NCI-H446 treated with DMSO at 0.1 percent for 48 hours (cell line): Measurements from ENCODE around the gene GTSF1L.

Source experiments
- DNase-seq: peaks from one replicate; lab custom pipeline; 2025; lab: John Stamatoyannopoulos, UW

The GTSF1L gene

DNA sequence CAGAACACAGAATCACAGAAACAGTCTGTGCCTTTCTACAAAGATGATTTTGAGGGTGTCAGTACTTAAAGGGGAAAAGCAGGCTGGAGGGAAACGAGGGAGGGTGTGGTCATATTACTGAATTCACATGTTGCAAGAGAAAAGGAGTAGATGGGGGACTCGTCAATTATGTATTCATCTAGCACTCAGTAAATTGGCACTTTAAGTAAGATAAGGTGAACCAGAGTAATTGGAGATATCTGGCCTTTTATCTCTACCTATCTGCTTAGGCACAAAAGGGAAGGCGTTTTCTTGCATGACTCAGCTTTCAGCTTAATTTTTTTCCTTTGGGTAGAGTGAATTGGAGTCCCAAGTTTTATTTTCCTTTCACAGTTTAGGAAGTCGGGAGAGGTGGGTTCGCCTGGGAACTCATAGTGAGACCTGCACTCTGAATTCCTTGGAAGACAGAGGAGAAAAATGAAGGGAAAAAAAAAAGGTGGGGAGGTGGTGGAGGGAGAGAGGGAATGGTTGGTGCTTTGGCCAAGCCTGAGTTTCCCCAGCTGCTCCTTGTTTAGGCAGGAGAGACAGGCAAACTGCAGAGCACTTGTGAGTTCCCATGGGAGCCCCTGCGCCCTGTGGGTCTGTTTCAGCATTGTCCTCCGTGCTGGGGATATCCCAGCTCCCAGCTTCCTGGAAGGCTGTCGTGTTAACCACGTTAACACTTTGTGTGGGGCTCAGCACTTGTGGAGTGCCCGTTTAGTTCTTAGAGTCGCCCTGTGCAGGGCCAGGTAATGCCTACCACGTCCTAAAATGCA is 19.7 kb upstream of the GTSF1L start:
- DNase-seq = no peak

DNA sequence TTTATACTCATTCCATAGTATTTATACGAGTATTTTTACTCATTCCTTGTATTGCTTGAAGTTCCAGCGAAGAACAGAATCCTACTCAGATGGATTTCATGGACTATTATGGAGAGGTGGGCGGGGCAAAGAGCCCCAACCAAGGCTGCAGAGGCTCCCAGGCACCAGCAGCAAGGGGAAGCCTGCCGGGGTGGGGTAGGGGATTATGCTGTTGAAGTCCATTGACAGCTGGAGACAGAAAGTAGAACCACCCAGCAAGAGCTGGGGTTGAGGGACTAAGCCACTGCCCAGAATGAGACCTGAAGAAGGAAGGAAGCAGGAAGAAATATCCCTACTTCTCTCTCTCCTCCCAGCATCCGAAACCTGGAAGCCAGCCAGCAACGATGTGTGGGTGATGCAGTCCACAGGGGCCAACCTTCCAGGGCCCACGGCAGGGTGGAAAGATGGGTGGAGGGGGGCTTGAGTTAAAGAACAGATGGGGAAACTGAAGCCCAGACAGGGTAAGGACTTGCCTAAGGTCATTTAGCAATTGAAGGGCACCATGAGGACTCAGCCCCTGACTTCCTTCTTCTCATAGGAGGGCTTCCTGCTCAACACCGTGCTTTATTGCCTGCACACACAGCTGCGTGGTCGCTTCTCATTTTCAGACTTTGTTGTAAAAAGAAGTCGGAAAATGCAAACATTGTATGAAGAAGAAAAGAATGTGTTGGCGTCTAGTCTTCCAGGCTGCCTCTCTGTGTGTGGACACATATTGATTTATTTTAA is 18.3 kb upstream of the GTSF1L start:
- no peak for DNase-seq

DNA sequence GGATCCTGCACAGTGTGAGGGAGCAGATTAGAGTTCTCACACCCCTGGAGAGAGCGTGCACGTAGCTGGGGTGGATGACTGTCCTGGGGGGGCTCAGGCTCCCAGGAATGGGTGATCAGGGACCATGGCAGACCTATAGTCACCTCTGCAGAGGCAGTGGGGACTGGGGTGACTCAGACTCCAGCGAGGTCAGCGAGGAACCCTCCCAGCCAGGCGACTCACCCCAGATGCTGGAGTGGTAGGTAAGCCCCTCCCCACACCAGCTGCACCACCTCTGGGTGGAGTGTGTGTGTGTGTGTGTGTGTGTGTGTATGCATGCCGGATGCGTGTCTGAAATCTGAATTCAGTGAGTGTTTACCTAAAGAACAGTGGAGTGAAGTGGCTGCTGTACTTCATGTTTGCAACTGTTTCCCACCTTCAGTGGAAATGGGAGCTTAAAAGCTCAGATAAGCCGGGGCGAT is 17.4 kb upstream of the GTSF1L start:
- DNase-seq = no peak

DNA sequence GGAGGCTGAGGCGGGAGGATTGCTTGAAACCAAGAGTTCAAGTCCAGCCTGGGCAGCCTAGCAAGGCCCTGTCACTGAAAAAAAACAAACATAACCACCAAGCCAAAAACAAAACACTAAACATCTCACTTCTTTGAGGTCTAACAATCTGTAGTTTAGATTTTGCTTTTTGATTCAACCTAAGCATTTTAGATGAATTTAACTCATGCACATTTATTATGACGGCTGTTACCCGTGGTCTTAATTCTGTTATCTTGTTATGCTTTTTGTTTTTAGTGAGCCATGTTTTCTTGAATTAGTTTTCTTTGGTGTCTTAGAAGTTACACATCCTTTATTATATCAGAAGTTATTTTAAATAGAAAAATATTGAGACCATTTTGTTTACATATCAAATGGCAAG is 13.8 kb upstream of the GTSF1L start:
- DNase-seq = no peak

DNA sequence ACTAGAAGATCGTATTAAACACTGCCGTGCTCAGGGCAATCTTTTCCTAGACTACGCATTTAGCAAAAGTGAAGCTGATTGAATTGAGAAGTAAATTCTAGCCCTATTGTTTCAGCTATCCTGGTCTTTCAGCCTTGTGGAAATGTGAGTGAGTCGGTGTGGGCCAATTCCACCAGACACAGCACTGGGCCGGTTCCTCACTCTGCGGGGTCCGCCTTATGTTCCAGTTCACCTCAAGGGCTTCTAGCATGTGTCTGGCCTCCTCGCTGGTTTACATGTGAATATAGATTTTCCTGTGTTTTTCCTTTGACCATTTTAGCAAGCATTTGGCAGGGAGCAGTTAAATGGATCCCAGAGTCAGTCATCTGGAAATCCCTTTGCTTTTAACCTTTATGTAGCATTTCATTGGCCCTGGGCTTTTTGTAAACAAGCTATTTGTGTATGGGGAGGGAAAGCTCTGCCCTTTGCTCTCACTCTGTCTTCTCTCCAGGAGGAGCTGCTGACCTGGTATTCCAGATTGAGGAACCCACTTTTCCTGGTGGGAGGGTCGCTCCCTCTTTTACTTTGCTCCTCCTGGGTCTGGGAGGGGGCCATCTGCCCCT is 12.4 kb upstream of the GTSF1L start:
- DNase-seq = no peak

DNA sequence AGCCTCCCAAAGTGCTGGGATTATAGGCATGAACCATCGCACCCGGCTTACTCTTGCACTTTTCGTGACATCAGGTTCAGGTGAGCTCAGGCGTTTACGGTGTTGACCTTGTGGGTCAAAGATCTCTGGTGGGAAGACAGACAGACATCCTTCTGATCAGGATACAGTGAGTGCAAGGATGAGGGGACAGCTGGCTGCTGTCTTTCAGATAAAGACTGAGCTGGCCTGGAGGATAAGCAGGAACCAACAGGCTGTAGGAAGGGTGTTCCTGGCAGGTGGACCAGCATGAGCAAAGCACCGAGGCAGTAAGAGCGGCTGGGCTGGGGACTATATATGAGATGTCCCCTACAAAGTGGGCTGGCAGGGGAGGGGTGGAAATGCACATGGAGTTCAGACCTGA is 11.1 kb upstream of the GTSF1L start:
- DNase-seq = no peak

DNA sequence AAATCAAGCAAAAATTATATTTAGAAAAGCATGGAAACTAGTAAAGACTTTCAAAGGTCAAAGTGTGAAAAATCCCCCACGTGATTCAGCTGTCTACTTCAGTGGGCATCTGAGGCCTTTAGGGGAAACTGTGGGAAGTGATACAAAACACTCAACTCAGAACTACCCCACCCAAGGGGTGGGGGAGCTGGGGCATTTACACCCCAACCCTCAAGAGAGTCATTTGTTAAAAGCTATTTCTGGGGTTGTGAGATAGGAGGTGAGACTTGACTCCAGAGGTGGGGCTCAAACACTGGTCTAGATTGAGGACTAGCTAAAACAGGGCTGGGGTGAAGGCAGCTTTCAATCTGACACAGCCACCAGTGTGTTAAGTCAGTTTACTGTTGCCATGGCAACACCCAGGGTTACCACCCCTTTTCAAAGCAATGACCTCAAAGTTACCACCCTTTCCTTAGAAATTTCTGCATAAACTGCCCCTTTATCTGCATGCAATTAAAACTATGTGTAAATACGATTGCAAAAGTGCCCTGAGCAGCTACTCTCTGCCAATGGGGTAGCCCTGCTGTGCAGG is 9.9 kb upstream of the GTSF1L start:
- no peak for DNase-seq

DNA sequence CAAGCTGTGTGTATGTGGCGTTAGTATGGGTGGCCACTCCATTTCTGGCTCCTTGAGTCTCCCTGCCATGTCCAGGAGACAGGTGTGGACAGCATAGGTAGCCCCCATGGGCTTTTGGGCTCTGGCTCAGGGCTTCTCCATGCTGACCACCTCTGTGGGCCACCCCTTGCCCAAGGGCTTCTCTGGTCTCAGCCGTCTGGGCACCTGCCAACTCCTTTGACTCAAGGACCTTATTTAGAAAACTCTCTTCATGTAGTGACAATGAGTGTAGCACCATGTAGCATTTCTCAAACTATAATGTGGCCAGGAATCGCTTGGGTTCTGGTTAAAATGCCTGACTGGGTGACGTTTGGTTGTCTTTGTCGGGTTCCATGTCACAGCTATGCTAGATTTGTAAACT is 5.1 kb upstream of the GTSF1L start:
- DNase-seq = no peak

DNA sequence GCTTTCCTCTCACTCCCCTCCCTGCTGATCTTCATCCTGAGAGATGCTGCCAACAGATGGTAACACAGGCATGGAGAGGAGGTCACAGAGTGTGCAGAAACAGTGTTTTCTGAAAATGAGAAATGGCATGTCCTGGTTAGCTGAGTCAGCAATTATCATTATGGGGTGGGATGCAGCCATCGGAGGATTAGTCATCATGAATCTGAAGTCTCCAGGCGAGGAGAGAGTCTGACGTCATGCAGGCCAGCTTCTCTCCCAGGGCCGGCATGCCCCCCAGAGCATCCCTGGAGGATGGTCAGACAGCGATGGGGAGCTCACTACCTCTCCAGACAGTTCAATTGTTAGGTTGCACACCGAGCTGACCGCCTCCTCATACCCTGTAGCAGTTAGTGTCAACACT is 4.7 kb upstream of the GTSF1L start:
- no peak for DNase-seq

DNA sequence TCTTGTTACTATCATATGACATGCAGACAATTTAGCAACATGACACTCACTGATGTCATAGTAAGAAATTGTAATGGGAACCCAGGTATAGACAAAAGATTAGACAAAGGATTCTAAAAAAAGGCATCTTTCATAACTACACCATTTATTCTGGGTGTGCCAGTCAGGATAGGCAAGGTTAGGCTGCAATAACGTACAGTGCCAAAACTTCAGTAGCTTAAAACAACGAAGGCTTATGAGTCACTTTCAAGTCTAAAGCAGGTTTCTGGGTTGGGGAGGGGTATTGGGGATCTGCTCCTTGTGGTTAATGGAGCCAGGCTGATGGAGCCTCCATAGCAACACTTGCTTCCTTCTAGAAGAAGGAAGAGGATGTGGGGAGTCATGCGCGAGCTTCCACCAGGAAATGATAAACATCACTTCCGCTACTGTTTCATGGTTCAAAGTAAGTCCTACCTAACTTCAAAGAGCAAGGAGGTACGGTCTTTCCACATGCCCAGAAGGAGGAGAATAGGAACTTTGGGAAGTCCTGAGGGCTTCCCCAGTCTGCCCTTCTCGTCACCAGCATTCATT is 2.0 kb upstream of the GTSF1L start:
- DNase-seq = no peak

DNA sequence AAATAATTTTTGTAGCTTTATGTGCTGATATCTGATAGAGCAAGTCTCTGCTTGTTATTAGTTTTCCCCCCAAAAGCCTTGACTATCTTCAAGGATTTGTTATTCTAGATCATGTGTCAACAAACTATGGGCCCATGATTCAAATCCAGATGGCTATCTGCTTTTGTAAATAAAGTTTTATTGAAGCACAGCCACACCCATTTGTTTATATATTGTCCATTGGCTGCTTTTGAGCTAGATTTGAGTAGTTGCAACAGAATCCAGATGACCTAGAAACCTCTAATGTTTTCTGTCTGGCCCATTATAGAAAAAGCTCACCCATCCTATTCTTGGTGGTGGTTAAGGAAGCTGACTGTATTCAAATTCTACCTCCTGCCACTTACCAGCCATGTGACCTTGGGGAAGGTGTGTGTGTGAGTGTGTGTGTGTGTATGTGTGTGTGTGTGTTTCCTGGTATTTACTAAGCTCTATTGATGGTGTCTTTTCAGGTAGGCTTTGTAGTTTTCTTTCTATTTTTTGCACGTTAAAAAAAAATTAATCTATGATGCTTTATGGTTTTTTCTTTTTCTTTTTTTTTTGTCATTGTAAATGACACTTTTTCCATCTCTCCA is 1.3 kb upstream of the GTSF1L start:
- DNase-seq = no peak

DNA sequence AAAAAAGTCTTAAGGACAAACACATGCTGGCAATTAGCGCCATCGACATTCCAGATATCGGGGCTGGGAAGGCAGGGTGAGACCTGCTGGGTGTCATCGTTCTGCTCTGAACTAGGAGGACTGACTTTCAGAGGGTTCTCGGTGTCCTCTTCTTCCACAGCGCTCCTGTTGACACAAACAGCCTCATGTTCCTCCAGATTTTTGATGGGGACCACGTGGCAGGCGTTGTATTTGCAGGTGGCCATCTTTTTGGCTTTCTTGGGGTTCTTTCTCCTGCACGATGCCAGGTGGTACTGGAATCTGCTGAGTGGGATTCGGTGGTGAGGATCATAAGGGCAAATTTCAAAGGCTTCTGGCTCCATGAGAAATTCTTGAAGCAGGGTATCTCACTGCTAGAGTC is 469 bp downstream of the GTSF1L start:
- DNase-seq = no peak

DNA sequence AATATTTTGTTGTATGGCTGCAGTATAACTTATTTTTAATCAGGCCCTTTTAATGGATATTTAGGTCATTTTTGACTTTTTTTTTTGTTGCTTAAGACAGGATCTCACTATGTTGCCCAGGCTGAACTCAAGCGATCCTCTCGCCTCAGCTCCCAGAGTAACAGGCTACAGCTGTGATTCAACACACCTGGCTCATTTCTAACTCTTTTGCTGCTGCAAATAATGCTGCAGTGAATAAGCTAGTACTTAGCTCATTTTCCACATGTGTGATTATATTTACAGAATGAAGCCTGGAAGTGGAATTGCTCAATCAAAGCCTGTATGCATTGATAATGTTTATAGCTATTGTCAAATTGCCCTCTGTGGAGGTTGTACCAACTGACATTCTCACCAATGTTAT is 1.1 kb downstream of the GTSF1L start:
- DNase-seq = no peak

DNA sequence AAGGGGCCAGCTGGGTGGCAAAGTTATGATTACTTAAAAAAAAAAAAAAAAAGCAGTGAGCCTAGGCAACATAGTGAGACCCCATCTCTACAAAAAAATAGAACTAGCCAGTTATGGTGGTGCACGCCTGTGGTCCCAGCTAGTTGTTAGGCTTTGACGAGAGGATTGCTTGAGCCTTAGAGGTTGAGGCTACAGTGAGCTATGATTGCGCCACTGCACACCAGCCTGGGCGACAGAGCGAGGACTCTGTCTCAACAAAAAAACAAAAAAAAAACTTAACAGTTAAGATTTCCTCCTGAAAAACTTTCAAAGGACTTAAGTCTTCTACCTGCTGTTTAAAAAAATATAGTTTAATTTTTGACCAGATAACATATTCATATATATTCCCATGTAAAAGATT is 2.4 kb downstream of the GTSF1L start:
- DNase-seq = no peak

DNA sequence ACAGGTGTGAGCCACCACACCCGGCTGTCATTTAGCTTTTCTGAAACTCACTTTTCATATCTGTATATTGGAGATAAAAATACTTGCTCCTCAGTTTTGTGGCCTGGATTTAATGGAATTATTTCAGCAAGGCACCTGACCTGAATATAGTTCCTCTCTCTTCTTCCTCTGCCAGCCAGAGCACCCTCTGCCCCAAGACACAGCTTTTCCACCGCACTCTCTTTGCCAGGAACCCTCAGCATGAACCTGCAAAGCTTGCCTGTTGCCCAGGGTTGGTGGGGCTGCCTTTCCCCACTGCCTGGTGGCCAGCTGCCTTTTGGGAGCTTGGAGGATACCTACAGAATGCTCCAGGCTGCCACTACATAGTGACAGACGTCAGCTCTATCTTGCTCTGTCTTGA is 3.1 kb downstream of the GTSF1L start:
- no peak for DNase-seq

DNA sequence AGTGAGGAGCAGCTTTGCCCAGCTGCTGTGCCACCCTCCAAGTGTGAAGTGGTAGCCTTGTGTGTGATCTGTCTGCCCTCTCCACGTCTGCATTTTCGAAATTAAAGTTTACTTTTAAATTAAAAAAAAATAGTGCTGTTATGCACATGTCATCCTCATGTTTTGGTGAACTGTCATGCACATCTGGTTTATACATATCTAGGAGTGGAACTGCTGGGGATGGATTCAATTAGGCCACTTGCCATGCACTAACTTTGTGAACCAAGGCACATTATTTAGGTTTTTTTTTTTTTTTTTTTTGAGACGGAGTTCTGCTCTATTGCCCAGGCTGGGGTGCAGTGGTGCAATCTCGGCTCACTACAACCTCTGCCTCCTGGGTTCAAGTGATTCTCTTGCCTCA is 3.6 kb downstream of the GTSF1L start:
- DNase-seq = no peak

DNA sequence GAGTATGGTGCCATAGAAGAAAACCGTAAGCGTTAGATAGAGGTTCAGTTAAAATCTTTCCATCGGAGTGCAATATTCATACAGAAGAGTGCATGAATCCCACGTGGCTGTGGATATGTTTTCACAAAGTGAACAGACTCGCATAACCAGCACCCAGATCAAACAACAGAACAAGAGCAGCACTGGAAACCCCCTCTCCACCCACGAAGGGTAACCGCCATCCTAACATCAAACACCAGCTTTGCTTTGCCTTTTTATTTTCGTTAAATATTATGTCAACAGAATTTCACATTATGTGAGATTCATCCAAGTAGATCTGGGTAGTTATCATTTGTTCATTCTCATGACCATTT is 4.7 kb downstream of the GTSF1L start:
- no peak for DNase-seq

DNA sequence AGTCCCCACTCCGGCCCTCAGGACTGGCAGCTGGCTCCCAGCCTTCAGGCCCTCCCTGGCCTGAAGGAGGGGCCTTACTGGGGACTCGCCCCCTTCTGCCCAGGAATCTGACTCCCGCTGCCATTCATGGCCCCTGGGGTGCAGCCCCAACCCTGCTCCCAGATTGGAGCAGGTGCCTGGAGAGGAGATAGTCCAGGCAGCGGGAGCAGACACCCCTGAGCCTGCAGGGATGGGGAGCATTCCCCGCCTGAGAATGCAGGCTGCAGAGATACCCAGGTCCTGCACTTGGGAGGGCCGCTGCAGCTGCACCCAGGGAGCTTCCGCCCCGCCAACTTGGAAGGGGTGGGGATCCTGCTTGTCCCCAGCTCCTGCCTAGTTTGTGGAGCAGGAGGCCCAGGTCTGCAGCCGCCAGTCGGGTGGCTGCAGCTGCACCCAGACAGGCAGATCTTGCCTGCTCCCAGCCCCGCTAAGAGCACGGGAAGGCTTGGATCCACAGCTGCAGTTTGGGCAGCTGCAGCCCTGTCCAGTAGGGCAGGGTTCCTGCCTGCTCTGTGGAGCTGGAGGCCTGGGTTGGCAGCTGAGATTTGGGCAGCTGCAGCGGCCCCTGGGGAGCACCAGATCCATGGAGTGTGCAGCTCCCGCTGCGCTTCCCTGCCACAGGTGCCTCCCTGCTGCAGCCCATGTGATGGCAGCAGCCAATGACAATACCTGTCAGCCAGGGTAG is 5.2 kb downstream of the GTSF1L start:
- DNase-seq = no peak

DNA sequence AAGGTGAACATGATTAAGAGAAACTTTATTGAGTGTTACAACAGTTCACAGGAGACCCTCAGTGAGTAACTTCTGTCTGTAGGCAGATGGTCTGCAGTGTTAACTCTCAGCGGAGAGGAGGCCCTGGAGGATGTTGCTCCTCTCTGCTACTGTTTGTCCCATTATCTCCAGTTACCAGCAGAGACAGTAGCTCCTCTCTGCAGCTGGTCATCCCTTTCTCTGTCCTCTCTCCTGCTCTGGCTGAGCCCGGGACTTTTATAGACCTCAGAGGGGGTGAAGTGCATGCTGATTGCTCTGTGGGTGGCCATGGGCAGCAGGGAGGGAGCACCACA is 5.7 kb downstream of the GTSF1L start:
- DNase-seq = no peak

DNA sequence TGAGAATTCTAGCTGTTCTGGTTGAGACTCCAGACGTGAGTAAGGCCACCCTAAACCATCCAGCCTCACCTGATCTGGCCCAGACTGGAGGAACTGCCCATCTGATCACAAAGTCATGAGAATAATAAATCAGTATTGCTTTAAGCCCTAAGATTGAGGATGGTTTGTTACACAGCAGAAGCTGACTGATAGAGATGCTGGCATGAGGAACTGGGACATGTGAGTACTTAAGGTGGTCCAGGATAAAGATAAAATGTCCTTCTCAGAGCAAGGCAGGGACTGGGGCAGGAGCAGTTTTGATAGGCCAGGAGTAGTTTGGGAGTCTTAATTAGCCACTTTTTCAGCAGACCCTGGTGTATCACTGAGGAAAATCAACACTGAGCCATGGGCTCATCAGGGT is 6.8 kb downstream of the GTSF1L start:
- DNase-seq = no peak

DNA sequence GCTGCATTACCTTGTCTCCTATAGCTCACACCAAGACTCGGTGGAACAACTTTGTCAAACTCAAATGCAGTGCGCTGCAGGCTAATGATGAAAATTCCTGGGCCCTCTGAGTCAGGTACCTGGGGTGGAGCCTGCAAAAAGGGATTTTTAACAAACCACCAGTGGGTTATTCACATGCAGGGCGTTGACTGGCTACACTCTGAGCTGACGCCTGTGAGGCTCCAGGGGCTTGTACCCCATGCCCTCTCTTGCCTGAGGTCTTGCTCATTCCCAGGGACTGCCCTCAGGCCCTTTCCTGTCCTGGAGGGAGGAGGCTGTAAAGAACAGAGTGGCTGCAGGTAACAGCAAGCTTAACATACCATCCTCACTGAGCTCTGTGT is 9.2 kb downstream of the GTSF1L start:
- no peak for DNase-seq
